ENCODE results near the gene SCAMP3.
"Not testable (repeated sequence)": the region's sequence is repeated elsewhere in the genome, so short reads cannot be mapped to it uniquely, and the experiment has no call there.

The SCAMP3 gene

DNA sequence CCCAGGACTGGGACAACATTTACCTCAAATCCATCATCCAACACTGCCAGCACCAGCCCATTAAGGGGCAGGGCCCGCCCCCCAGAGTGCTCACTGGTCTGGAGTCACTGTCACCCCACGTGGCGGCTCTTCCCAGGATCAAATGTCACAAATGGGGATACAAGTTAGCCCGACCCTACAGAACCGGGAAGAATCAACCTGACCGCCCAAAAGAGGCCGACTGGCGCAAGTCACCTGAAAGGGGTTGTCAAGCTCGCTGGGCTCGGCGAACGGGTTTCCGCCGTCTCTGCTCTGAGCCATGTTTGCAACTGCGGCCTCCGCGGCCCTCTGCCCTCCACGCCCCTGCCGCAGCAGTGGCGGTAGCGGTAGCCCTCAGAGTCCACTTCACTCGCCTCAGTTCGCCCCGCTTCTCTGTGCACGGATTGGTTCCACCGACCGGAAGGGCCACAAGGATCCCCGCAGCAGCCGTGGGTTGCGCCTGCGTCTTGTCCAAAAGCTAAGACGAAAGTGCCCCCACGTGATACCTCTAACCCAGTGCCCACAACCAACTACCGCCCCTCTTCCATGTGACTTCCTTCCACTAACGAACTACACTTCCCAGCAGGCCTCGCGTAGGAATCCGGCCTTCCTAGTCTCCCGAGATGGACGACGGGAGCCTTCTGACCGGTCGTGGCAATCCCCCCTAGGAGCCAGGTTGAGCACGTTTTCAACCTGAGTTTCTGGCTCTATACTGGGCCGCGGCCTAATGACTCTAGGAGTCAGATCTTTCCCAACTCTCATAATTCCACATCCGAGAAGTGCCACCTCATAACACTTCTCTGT, at the start of gene SCAMP3:
SCAMP3 (minus strand) TSS at position 509 of the 822 bp plus-strand sequence; CDS start at position 300, 209 bp downstream.
- peak; percentile 74 for DNase-seq (ENCODE audit: low spot score)

DNA sequence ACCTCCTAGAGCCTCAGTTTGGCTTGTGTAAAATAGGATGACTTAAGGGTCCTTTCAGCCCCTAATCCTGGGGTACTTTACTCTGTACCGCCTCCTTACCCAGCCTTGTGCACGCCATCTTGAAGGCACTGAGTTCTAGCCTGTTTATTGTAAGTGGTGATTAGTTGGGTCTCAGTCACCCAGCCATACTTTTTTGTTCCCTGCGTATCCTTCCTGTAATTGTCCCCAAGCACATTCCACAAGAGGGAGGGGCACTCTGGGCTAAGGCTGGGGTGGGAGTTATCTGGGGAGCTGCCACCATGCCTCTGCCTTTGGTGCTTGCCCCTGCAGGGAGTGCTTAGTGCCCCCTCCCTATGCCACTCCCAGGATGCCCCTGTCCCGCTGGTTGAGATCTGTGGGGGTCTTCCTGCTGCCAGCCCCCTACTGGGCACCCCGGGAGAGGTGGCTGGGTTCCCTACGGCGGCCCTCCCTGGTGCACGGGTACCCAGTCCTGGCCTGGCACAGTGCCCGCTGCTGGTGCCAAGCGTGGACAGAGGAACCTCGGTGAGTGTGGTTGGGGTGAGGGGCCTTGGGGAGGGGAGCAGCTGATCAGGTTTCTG, 47.4 kb upstream of the SCAMP3 start:
- DNase-seq (ENCODE audit: low spot score), result peak; percentile 26

DNA sequence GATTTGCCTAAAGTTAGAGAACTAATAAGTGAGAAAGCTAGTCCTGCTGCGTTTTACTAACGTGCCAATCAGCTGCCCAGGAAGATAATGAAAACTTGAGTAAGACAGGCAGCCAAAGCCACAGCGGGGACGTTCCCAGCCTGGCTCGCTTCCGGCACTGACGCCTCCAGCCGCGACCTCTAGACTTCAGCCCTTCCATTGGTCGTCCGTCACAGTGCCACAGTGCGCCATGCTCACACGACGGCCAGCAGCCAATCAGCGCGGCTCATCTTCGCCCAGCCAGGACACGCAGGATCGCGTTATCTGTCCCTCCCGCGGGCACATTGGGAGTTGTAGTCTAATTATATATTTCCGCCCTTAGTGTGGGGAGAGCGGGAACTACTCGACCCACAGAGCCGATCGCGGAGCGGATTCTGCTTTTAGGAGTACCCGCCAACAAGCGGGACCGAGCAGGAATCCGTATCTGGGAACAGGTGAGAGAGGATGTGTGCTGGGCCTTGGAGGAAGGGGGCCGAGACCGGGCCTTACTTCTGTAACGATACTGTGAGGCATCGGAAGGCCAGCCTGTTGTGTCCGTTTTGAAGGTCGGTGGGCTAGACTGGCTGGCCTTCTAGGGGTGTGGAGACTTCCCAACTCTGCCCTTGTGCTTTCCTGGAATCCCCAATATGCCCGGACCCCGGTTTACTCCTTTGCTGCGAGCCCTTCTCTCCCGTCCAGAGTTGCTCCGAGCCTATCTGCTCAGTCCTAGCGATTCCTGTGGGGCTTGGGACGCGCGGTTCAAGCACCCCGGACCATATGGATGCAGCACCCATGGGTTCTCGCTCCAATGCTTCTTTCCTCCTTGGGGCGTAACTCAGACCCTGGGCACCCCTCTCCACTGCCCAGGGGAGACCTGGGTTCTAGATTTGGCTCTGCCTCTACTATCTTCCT, 46.6 kb upstream of the SCAMP3 start, which contains the start of gene FDPS:
FDPS (plus strand) TSS at position 374 of the 930 bp plus-strand sequence. CDS start 924 bp downstream, outside the sequence.
- DNase-seq (ENCODE audit: low spot score), result peak; percentile 99

DNA sequence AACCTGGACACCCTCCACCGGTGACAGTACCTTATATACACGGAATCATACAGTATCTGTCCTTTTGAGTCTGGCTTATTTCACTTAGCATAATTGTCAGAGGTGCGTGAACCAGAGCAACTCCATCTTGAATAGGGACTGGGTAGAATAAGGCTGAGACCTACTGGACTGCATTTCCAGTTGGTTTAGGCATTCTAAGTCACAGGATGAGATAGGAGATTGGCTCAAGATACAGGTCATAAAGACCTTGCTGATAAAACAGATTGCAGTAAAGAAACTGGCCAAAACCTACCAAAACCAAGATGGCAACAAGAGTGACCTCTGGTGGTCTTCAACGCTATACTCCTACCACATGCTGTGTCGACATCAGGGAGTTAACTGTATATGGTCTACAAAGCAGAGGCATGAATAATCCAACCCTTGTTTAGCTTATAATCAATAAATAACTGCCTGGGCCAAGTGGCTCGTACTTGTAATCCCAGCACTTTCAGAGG, 45.1 kb upstream of the SCAMP3 start:
- DNase-seq (ENCODE audit: low spot score), result peak; percentile 57

DNA sequence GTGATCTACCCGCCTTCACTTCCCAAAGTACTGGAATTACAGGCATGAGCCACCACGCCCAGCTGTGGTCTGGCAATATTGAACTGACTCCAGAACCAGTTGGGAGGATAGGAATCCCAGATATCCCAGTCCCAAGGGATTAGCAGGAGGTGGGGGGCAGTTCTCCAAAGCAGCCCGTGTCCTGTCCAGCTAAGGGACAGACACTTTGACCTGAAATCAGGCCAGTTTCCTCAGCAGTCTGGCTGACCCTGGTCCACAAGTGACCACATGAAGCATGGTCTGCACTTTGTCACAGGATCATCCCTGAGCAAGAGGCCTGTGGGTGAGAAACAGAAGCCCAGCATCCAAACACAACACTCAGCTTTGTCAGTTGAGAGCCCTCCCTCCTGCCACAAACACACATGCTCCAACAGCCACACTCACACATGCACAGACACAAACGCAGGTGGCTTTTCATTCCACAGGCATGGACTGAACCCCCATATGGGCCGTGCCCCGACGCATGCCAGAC, 43.8 kb upstream of the SCAMP3 start:
- no peak for DNase-seq (ENCODE audit: low spot score)

DNA sequence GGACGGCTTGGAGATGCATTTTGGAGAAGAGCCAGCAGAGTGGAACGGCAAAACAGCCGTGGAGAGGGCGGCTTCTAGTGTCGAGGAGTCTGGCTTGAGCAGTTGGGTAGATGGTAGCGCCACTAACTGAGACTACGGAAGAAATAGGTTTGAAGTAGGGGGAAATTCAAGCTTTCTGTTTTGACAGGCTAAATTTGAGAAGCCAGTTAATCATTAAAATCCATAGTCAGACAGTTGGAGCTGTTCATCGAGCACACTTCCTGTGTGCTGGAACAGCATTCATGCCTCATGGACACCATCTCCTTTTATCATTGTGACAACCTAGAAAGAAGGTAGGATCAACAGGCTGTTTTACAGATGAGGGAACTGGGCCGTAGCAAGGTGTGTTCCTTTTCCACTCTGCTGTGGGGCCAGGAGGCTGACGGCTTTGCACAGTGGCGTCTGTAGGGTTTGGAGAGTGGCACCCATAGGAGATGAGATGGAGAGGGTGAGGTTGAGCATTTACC, 42.5 kb upstream of the SCAMP3 start:
- DNase-seq (ENCODE audit: low spot score), result no peak

DNA sequence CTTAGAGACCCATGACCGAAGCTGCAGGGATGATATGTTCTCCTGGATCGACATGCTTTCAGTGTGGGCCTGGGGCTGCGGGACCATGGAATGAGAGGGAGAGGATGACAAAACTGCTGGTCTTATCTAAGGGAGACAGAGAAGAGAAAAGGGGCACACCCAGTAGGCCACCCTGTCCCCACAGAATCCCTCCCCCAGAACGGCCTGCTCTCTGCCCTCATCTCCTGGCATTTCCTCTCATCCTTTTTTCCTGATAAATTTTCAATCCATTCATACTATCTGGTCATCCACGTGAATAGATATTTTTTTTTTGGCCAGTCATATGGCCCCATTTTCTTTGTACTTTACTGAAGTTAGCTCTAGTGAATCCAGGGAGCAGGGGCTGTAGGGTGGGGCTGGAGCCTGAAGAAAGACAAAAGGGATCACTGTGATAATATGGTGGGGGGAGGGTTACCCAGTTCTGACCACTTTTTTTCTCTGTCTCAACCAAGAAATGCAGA, 39.2 kb upstream of the SCAMP3 start, which contains the start of gene PKLR:
PKLR (minus strand) TSS at position 97 of the 500 bp plus-strand sequence; CDS start at position 54, 43 bp downstream.
- peak; percentile 60 for DNase-seq (ENCODE audit: low spot score)

DNA sequence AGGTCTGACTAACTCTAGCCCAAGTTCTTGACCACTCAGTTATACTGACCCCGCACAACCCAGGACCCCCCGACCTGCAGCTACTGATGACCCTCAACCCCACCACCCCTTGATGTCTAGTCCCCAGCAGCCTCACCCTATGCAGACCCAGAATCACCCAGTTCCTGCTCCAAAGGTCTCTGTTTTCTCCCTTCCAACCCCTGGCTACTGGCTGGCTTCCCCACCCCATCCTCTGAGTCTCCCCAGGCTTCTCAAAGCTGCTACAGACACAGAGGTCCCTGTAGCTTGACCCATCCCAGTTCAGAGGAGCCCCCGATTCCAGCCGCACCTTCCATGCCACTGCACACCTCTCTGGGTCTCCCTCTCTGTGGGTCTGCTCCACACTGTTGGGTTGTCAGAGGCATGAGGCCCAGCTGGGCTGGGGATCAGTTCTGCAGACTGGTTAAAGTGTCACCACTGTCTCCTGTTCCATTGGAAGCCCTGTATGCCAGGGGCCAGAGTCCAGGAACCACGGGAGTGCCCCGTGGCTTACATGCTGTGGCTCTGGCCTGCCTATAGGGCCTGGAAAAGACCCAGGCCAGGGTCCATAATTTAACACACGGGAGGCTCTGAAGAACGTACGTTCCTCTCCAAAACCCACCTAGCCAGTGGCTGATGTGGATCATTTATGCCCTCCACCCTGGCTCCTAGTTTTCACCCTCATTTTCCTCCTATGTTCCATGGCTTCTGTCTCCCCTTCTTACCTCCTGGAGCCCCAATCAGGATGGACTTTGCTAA, 38.6 kb upstream of the SCAMP3 start:
- no peak for DNase-seq (ENCODE audit: low spot score)

DNA sequence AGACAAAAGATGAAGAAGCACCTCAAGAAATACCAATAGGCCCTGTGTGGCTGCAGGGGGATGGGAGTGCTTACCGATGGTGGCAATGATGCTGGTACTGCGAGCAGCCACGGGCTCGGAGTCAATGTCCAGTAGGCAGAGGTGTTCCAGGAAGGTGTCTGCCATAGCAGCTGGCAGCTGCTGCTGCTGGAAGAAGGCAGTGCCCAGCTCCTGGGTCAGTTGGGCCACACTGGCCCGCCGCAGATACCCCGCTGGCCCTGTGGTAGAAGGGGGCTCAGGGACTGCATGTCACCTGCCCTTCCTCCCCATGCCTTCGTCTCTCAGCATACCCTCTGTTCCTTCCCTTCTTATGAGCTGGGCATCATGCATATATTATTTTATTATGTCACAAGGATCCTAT, 37.9 kb upstream of the SCAMP3 start:
- DNase-seq (ENCODE audit: low spot score), result no peak

DNA sequence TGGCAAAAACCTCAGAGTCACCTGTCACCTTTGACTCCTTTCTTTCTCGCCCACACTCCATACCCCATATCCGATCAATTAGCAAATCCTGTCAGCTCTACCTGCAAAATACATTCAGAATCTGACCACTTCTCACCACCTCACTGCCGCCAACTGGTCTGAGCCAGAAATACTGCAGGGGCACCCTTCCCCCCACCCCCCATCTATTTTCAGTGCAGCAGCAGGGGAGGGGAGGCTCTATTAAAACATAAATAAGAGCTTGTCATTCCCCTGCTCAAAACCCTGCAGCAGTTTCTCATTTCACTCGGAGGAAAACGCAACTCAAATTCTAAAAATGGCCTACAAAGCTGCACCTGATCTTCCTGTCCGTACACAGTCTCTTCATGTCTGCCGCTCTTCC, 35.2 kb upstream of the SCAMP3 start:
- DNase-seq (ENCODE audit: low spot score), result no peak

DNA sequence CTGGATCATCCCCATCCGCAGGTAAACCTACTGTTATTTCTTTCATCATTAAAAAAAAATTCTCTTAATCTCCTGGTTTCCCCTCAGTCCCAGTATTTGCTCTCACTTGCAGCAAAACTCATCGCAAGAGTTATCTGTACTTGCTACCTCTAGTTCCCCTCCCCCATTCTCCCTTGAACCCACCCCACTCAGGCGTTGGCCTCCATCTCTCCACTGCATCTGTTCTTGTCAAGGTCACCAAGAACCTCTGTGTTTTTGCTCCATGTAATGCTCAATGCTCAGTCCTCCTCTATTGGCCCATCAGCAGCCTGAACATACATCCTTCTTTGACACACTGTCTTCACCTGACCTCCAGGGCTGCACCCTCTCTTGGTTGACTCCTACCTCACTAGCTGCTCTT, 34.5 kb upstream of the SCAMP3 start:
- peak; percentile 53 for DNase-seq (ENCODE audit: low spot score)

DNA sequence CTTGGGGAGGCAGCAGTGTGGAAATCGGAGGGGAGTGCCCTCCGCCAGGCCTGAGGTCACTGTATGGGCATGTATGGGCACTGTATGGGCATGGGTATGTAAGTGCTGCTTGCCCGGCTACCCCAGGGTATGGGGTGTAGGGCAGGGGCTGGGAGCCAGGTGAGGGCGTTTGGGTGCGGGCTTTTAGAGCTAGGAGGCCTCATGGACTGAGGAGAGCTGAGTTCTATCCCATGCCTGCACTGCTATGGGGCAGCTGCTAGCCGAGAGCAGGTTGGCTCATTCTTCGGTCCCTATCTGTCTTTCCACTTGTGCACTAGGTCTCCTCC, 33.7 kb upstream of the SCAMP3 start:
- no peak for DNase-seq (ENCODE audit: low spot score)

DNA sequence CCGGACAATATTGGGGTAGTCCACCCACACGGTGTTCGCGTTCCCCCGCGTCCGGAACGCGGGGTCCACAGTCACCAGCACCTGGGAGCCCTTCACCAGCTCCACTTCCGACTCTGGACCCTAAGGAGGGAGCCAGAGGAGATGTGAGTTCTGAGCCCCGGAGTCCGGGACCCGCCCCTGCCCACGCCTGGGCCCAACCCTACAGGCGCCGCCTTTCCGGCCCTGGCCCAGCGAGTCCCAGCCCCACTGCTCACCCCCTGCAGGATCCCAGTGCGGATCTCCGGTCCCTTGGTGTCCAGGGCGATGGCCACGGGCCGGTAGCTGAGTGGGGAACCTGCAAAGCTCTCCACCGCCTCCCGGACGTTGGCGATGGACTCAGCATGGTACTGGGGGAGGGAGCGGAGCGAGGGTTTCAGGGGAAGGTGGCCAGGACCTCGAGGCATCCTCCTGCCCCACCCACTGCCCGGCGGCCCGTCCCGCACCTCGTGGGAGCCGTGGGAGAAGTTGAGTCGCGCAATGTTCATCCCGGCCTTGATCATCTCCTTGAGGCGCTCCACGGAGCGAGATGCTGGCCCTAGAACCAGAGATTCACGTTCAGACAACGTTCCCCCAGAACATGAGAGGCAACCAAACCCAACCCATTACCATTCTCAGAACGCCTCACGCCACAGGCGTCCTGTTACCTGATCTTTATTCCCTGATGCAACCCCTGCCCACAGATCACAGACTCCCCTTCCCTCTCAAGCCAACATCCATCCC, 33.2 kb upstream of the SCAMP3 start:
- no peak for DNase-seq (ENCODE audit: low spot score)

DNA sequence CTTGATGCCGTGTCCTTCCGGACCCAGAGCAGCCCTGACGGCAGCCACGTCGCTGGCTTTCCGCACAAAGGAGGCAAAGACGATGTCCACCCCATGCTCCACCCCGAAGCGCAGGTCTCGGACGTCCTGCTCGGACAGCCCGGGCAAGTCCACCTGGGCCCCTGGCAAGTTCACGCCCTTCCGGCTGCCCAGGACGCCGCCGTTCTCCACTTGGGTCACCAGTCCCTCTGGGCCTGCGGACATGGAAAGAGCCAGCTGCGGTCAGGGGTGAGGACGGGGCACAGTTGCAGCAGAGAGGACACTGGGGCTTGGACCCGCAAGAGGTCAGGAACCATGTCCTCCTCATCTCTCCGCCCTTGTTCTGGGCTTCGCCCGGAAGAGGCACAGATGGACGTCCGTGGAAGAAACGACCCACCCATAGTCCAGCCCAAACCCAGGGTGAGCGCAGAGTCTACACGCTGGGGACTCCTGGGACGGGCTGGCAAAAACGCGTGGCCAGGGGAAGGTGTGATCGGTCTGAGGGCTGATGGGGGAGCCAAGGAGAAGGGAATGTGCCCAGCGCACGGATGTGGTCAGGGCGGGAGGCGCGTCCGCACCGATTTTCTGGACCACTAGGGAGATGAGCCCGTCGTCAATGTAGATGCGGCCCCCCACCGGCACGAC, 32.5 kb upstream of the SCAMP3 start:
- DNase-seq (ENCODE audit: low spot score), result no peak

DNA sequence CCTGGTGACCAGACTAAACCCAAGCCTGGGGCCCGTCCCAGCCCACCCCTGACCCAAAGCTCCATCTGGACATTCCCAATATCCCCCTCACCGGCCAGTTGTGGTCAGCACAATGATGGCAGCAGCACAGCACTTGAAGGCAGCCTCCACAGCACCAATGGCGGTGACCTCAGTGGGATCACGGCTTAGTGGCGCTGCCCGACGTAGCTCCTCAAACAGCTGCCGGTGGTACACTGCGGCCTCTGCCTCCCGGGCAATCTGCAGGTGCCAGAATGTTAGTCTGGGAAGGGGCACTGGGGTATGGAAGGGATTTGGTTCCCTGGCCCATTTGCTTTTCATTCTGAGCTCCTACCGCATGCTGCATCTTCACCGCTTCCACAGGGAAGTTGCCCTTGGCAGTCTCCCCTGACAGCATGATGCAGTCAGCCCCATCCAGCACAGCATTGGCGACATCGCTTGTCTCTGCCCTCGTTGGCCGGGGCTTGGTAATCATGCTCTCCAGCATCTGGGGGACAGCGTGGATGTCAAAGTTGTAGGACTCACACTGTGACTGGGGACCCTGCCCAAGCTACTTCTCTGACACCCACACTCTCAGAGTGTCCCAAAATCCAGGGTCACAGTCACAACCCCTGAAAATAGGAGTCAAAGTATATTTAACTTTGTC, 31.1 kb upstream of the SCAMP3 start:
- DNase-seq (ENCODE audit: low spot score), result no peak

DNA sequence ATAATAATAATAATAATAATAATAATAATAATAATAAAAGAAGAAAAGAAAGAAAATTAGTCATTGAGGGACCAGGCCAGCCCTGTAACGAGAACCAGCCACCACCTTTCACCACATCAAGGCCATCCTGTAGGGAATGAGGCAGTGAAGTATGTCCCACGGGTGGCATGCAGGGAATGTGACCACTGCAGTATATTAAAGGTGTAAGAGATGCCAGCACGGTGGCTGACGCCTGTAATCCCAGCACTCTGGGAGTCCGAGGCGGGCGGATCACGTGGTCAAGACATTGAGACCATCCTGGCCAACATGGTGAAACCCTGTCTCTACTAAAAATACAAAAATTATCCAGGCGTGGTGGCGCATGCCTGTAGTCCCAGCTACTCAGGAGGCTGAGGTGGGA, 28.8 kb upstream of the SCAMP3 start:
- DNase-seq (ENCODE audit: low spot score), result not testable (repeated sequence)

DNA sequence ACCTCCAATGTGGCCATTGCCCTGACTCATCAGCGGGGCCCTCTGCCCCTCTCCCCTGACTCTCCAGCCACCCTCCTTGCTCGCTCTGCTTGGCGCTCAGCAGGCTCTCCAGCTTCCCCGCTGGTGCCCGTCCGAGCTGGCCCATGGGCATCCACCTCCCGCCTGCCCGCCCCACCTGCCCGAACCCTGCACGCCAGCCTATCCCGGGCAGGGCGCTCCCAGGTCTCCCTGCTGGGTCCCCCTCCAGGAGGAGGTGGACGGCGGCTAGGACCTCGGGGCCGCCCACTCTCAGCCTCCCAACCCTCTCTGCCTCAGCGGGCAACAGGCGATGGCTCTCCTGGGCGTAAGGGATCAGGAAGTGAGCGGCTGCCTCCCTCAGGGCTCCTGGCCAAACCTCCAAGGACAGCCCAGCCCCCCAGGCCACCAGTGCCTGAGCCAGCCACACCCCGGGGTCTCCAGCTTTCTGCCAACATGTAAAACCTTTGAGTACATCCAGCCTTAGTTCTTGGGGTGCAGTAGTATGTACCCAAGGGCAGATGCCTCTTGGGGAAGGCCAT, 25.9 kb upstream of the SCAMP3 start:
- no peak for DNase-seq (ENCODE audit: low spot score)

DNA sequence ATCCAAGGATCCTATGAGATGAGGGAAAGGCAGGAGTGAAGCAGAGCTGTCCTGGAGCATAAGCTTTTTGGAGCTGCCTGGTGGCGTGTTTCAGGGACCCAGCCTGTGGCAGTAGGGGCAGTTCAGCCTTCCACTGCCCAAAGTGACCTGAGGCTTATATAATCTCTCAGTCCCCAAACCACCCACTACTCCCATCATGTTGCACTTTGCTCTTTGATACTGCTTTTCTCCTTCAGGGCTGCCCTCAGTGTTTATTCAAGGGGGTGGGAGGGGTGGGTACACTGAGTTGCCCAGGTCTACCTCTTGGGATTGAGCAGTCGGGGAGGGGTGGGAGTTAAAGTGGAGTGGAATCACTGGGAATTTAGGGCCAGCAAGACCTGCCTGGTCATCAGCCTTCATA, 24.4 kb upstream of the SCAMP3 start:
- no peak for DNase-seq (ENCODE audit: low spot score)

DNA sequence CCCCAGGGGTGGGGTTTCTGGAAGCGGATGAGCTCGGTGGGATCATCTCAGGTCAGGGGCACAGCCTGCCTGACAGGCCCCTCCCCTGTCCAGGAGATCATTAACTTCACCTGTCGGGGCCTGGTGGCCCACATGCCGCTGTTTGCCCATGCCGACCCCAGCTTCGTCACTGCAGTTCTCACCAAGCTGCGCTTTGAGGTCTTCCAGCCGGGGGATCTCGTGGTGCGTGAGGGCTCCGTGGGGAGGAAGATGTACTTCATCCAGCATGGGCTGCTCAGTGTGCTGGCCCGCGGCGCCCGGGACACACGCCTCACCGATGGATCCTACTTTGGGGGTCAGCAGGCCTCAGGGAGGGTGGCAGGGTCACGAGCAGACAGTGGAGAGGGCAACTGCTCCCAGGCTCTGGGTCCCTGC, 23.5 kb upstream of the SCAMP3 start:
- no peak for DNase-seq (ENCODE audit: low spot score)
